OCI-LY3 (cell line): ENCODE results near the gene THEM4.
A peak's percentile ranks its signal among the peaks of the same experiment; 100 is the strongest.

ENCODE experiments used
- H2AFZ ChIP-seq: fragments of 200-600, 300-600 bp; shearing (Covaris generic); 2 replicates; pipeline ENCODE4 v1.6.0; 2014; ENCODE audit warnings: antibody characterized with exemption, low read depth, low read length
- H3K27ac ChIP-seq: fragments of 200-600, 300-600 bp; sonication (generic); 2 replicates; pipeline ENCODE4 v1.5.1; 2014; ENCODE audit warnings: mild to moderate bottlenecking, low read length, moderate library complexity, mixed read lengths
- H3K27me3 ChIP-seq: fragments of 200-600, 300-600 bp; sonication (generic); 2 replicates; pipeline ENCODE4 v1.6.1; 2014; ENCODE audit warnings: low read depth, low read length, mixed read lengths
- H3K36me3 ChIP-seq: fragments of 200-600, 300-600 bp; sonication (generic); replicated peaks from 2 replicates; pipeline ENCODE3; 2014; ENCODE audit warnings: low read depth, low read length, mixed read lengths
- H3K4me1 ChIP-seq: fragments of 300-600, 200-600 bp; sonication (generic); 2 replicates; pipeline ENCODE4 v1.6.1; 2014; ENCODE audit warnings: low read length, mixed read lengths
- H3K4me2 ChIP-seq: fragments of 200-600, 300-600 bp; sonication (generic); 2 replicates; pipeline ENCODE4 v1.6.1; 2014; ENCODE audit warnings: low read length, mixed read lengths
- H3K4me3 ChIP-seq: fragments of 300-600, 200-600 bp; sonication (generic); 2 replicates; pipeline ENCODE4 v1.5.1; 2014; ENCODE audit warnings: antibody characterized with exemption, mild to moderate bottlenecking, low read length, moderate library complexity
- H3K79me2 ChIP-seq: fragments of 300-600, 200-600 bp; shearing (Covaris generic); 2 replicates; pipeline ENCODE4 v1.6.1; 2014; ENCODE audit warnings: mild to moderate bottlenecking, low read length, mixed read lengths
- H3K9ac ChIP-seq: fragments of 300-600, 200-600 bp; shearing (Covaris generic); 2 replicates; pipeline ENCODE4 v1.6.0; 2014; ENCODE audit warnings: mild to moderate bottlenecking, low read length, moderate library complexity
- H3K9me3 ChIP-seq: fragments of 200-600, 300-600 bp; shearing (Covaris generic); 2 replicates; pipeline ENCODE4 v1.6.1; 2014; ENCODE audit warnings: low read length, mixed read lengths; ENCODE audit not compliant: insufficient read depth
- H4K20me1 ChIP-seq: fragments of 200-600, 300-600 bp; sonication (generic); 2 replicates; pipeline ENCODE4 v1.6.1; 2016; ENCODE audit warnings: low read length, mixed read lengths; ENCODE audit not compliant: insufficient read depth
- CTCF ChIP-seq: fragments of 200-600, 300-600 bp; sonication (generic); IDR thresholded peaks from 2 replicates; pipeline ENCODE4 v1.5.1; 2014; ENCODE audit warnings: antibody characterized with exemption, low read length, low read depth
- EZH2phosphoT487 ChIP-seq: fragments of 200-600 bp; shearing (Covaris generic); IDR thresholded peaks from 2 replicates; pipeline ENCODE4 v1.6.1; 2018; ENCODE audit warnings: antibody characterized with exemption, mixed run types, low read depth

THEM4 gene

DNA sequence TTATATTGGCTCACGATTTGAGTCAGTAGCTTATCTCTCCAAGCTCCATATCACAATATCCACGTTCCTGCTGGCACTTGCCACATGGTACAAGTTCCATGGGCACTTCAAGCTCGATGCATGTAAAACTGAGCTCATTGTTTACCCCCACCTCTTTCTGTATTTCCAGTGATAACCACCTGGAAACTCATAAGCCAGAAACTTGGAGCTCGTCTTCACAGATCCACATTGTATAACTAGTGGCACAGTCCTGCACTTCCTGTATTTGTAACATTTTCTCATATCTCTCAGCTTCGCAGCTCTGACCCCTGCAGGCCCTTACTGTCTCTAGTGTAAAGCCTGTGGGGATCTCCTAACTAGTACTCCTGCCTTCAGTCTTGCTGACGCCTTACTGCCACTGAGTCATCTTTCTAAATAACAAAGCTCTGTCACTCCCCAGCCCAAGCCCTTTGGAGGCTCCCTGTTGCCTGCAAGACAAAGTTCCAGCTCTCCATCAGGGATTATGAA is 63.2 kb downstream of the THEM4 start:
- no peak overlapping the region for H3K9ac ChIP-seq
- no peaks in the 10 kb centered on the region for H3K27me3 ChIP-seq
- H2AFZ ChIP-seq, result peak overlapping the region; percentile 70; the same call in 1 of the 2 replicates
- TF ChIP-seq EZH2phosphoT487 (no peak), CTCF (no peak)
- H3K36me3 ChIP-seq, result no peaks in the 10 kb centered on the region
- H4K20me1 ChIP-seq, result no peaks in the 10 kb centered on the region
- no peak overlapping the region for H3K27ac ChIP-seq
- H3K4me1 ChIP-seq, result peaks cover 22% of the 10 kb centered on the region
- no peaks in the 10 kb centered on the region for H3K79me2 ChIP-seq
- H3K4me2 ChIP-seq, result peak overlapping the region; percentile 20; the same call in 1 of the 2 replicates
- H3K9me3 ChIP-seq, result no peaks in the 10 kb centered on the region
- no peak overlapping the region for H3K4me3 ChIP-seq

DNA sequence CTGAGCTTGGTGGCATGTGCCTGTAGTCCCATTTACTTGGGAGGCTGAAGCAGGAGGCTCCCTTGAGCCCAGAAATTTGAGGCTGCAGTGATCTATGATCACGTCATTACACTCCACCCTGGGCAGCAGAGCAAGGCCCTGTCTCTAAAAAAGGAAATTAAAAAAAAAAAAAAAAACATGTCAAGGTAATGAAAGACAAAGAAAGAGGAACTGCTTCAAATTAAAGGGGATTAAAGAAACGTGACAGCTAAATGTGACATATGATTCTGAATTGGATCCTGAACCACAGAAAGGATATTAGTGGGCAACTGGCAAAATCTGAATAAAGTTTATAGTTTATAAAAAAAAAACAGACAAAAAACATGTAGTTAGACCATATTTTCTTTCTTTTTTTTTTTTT is 65.9 kb downstream of the THEM4 start:
- H3K36me3 ChIP-seq, result no peaks in the 10 kb centered on the region
- no peak overlapping the region for H3K27ac ChIP-seq
- H4K20me1 ChIP-seq, result no peaks in the 10 kb centered on the region
- no peak overlapping the region for H3K9ac ChIP-seq
- no peaks in the 10 kb centered on the region for H3K9me3 ChIP-seq
- H3K79me2 ChIP-seq, result no peaks in the 10 kb centered on the region
- no peaks in the 10 kb centered on the region for H3K27me3 ChIP-seq
- no peak overlapping the region for H3K4me2 ChIP-seq
- H3K4me3 ChIP-seq, result no peak overlapping the region
- H2AFZ ChIP-seq, result no peak overlapping the region
- TF ChIP-seq EZH2phosphoT487, result no peak
- no peak for TF ChIP-seq CTCF
- H3K4me1 ChIP-seq, result peaks cover 18% of the 10 kb centered on the region

DNA sequence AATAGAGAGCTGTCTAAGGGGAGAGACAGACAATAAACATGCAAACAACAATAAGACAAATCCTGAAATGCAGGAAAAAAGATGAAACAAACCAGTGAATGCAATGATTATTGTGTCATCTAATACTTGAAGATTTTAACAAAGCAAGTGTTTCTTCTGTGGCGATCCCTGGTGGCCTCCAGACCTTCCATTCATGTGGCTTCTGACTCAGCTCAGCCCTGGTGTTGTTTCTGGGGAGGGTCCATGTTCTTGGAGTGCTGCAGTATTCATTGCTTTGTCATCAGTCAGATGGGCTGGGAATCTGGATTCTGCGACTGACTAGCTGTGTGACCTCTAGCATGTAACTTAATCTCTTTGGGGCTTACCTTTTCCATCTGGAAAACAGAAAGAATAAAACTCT is 68.2 kb downstream of the THEM4 start:
- Histone ChIP-seq H3K27me3 (no peaks in the 10 kb centered on the region), H3K4me1 (peaks cover 13% of the 10 kb centered on the region)

DNA sequence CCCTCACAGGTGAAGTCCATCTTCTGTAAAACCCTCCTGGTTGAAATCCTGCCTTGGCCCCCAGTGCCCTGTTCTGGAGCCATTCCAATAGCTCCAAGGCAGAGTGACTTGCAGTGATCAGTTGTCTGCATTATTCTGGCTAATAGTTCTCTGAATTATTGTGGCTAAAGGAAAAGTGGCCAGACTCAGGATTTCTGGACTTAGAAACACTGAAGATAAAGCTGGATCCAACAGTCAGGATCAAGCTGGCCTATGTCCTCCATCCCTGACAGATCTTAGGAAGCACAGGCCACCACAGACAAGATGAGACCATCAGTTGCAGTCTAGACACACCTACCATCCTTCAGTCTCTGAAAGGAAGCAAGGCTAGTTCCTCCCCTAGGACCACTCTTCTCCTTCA is 68.9 kb downstream of the THEM4 start:
- H3K79me2 ChIP-seq, result no peaks in the 10 kb centered on the region
- H3K36me3 ChIP-seq, result no peaks in the 10 kb centered on the region
- no peak overlapping the region for H3K9ac ChIP-seq
- H4K20me1 ChIP-seq, result no peaks in the 10 kb centered on the region
- H3K4me3 ChIP-seq, result no peak overlapping the region
- no peaks in the 10 kb centered on the region for H3K27me3 ChIP-seq
- H3K4me1 ChIP-seq, result peaks cover 11% of the 10 kb centered on the region
- no peaks in the 10 kb centered on the region for H3K9me3 ChIP-seq
- no peak for TF ChIP-seq CTCF
- TF ChIP-seq EZH2phosphoT487, result no peak
- H3K4me2 ChIP-seq, result no peak overlapping the region
- no peak overlapping the region for H3K27ac ChIP-seq
- H2AFZ ChIP-seq, result no peak overlapping the region

More for the DNA sequence above, 68.2 kb downstream of the THEM4 start:
- Histone ChIP-seq H4K20me1 (no peaks in the 10 kb centered on the region), H3K4me3 (no peak overlapping the region), H3K9me3 (no peaks in the 10 kb centered on the region), H2AFZ (no peak overlapping the region), H3K36me3 (no peaks in the 10 kb centered on the region), H3K79me2 (no peaks in the 10 kb centered on the region), H3K4me2 (no peak overlapping the region), H3K27ac (no peak overlapping the region), H3K9ac (no peak overlapping the region)
- TF ChIP-seq CTCF (no peak), EZH2phosphoT487 (no peak)
